Measurements from ENCODE around the gene TAS2R20. TPM values are rescaled to one million over a fixed set of nuclear protein-coding genes. Genes with fewer than 3 reads are reported as not detected.

The TAS2R20 gene
- polyA plus RNA-seq, 1 donor (not counting 4 experiments of a cell fraction or from before 2014, with no cell fraction given): 0.43 TPM

- no peak overlapping the region for H3K4me2 ChIP-seq (ENCODE audit: control insufficient read depth, extremely low read depth, insufficient read depth, low read depth, low read length)
- dilution Hi-C loops (cut with MboI; ENCODE audit: extremely low pct_ligation_motif_present, low sequenced_read_pairs): no loop called here
- no peak overlapping the region for H3K4me3 ChIP-seq (ENCODE audit: control insufficient read depth in 2 of 3, extremely low read depth in 1 of 3, insufficient read depth in 2 of 3, low read depth in 1 of 3, low read length in 3 of 3)
- no peak overlapping the region for H3K27ac ChIP-seq (ENCODE audit: control insufficient read depth, insufficient read depth, low read length)
- H3K79me2 ChIP-seq (ENCODE audit: control insufficient read depth, insufficient read depth, low read length): no peaks in the 10 kb centered on the region
- FAIRE-seq (no peak), DNase-seq (ENCODE audit: low read depth, low spot score) (no peak)
- no peaks in the 10 kb centered on the region for H3K4me1 ChIP-seq (ENCODE audit: control insufficient read depth, extremely low read depth, insufficient read depth, low read length)
- TF ChIP-seq, protein P1, sequence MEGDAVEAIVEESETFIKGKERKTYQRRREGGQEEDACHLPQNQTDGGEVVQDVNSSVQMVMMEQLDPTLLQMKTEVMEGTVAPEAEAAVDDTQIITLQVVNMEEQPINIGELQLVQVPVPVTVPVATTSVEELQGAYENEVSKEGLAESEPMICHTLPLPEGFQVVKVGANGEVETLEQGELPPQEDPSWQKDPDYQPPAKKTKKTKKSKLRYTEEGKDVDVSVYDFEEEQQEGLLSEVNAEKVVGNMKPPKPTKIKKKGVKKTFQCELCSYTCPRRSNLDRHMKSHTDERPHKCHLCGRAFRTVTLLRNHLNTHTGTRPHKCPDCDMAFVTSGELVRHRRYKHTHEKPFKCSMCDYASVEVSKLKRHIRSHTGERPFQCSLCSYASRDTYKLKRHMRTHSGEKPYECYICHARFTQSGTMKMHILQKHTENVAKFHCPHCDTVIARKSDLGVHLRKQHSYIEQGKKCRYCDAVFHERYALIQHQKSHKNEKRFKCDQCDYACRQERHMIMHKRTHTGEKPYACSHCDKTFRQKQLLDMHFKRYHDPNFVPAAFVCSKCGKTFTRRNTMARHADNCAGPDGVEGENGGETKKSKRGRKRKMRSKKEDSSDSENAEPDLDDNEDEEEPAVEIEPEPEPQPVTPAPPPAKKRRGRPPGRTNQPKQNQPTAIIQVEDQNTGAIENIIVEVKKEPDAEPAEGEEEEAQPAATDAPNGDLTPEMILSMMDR (optimal IDR thresholded peaks at IDR 0.05 in 1 of 3, IDR thresholded peaks at IDR 0.05 in 1 of 3, conservative IDR thresholded peaks at IDR 0.05 in 1 of 3; ENCODE audit: extremely low read depth in 1 of 3, insufficient read depth in 2 of 3, low read length in 3 of 3): no peak
- TF ChIP-seq EZH2 (IDR thresholded peaks at IDR 0.05; ENCODE audit: low read length): no peak
- no peaks in the 10 kb centered on the region for H3K9me1 ChIP-seq (ENCODE audit: control insufficient read depth, extremely low read depth, insufficient read depth, low read length)
- H3K27me3 ChIP-seq (ENCODE audit: control insufficient read depth, extremely low read depth, insufficient read depth, low read length): no peaks in the 10 kb centered on the region
- H3K9ac ChIP-seq (ENCODE audit: control insufficient read depth, extremely low read depth, insufficient read depth, low read length): no peak overlapping the region
- H2AFZ ChIP-seq (ENCODE audit: control insufficient read depth, low read length): no peak overlapping the region
- H3K36me3 ChIP-seq (ENCODE audit: control insufficient read depth in 2 of 2, extremely low read depth in 1 of 2, insufficient read depth in 2 of 2, low read length in 2 of 2): no peaks in the 10 kb centered on the region
- no peaks in the 10 kb centered on the region for H4K20me1 ChIP-seq (ENCODE audit: control insufficient read depth, extremely low read depth, insufficient read depth, low read length)
- H3K9me3 ChIP-seq (ENCODE audit: control insufficient read depth, low read depth, low read length): no peaks in the 10 kb centered on the region
These were observed 9.0 kb downstream of the TAS2R20 start for GRCh38 chr12:10989107-10989506.

- Histone ChIP-seq H4K20me1 (ENCODE audit: control insufficient read depth, extremely low read depth, insufficient read depth, low read length) (no peaks in the 10 kb centered on the region), H3K36me3 (ENCODE audit: control insufficient read depth in 2 of 2, extremely low read depth in 1 of 2, insufficient read depth in 2 of 2, low read length in 2 of 2) (no peaks in the 10 kb centered on the region), H2AFZ (ENCODE audit: control insufficient read depth, low read length) (no peak within 1 kb of the TSS), H3K4me1 (ENCODE audit: control insufficient read depth, extremely low read depth, insufficient read depth, low read length) (no peaks in the 10 kb centered on the region), H3K4me3 (ENCODE audit: control insufficient read depth in 2 of 3, extremely low read depth in 1 of 3, insufficient read depth in 2 of 3, low read depth in 1 of 3, low read length in 3 of 3) (no peak within 1 kb of the TSS), H3K9me1 (ENCODE audit: control insufficient read depth, extremely low read depth, insufficient read depth, low read length) (no peaks in the 10 kb centered on the region), H3K79me2 (ENCODE audit: control insufficient read depth, insufficient read depth, low read length) (no peaks in the 10 kb centered on the region), H3K27me3 (ENCODE audit: control insufficient read depth, extremely low read depth, insufficient read depth, low read length) (no peaks in the 10 kb centered on the region), H3K27ac (ENCODE audit: control insufficient read depth, insufficient read depth, low read length) (no peak within 1 kb of the TSS), H3K9ac (ENCODE audit: control insufficient read depth, extremely low read depth, insufficient read depth, low read length) (no peak within 1 kb of the TSS), H3K9me3 (ENCODE audit: control insufficient read depth, low read depth, low read length) (no peaks in the 10 kb centered on the region), H3K4me2 (ENCODE audit: control insufficient read depth, extremely low read depth, insufficient read depth, low read depth, low read length) (no peak within 1 kb of the TSS)
- no peak for FAIRE-seq
- dilution Hi-C loops (cut with MboI; ENCODE audit: extremely low pct_ligation_motif_present, low sequenced_read_pairs): no loop called here
- DNase-seq (ENCODE audit: low read depth, low spot score): no peak
- TF ChIP-seq, protein P1 (optimal IDR thresholded peaks at IDR 0.05 in 1 of 3, IDR thresholded peaks at IDR 0.05 in 1 of 3, conservative IDR thresholded peaks at IDR 0.05 in 1 of 3; ENCODE audit: extremely low read depth in 1 of 3, insufficient read depth in 2 of 3, low read length in 3 of 3): no peak
- TF ChIP-seq EZH2 (IDR thresholded peaks at IDR 0.05; ENCODE audit: low read length): no peak
These were observed 11.3 kb downstream of the TAS2R20 start, which contains the start of gene TAS2R50 for GRCh38 chr12:10986812-10987211. Gene TAS2R50 (minus strand): TSS chr12:10986912. CDS start chr12:10986860, 52 bp downstream.

Data from keratinocyte (primary cell).